Skeletal muscle satellite cell (primary cell): ENCODE measurements around the gene SNX11.

Experiments used
- H3K27me3 ChIP-seq: 2 replicates; pipeline ENCODE4 v1.7.0; 2013; ENCODE audit warnings: low read length; ENCODE audit not compliant: control insufficient read depth, insufficient read depth
- H3K36me3 ChIP-seq: 2 replicates; pipeline ENCODE4 v1.7.0; 2013; ENCODE audit warnings: mild to moderate bottlenecking, control low read depth, low read length; ENCODE audit not compliant: insufficient read depth
- H3K4me1 ChIP-seq: 2 replicates; pipeline ENCODE4 v1.7.0; 2013; ENCODE audit warnings: low read length; ENCODE audit not compliant: control insufficient read depth, insufficient read depth
- H3K4me2 ChIP-seq: 2 replicates; pipeline ENCODE4 v1.7.0; 2013; ENCODE audit warnings: mild to moderate bottlenecking, low read length
- H3K4me3 ChIP-seq: 2 replicates; pipeline ENCODE4 v1.7.0; 2013; ENCODE audit warnings: low read length
- H3K9ac ChIP-seq: 2 replicates; pipeline ENCODE4 v1.7.0; 2013; ENCODE audit warnings: mild to moderate bottlenecking, low read depth, low read length, moderate library complexity
- H3K9me3 ChIP-seq: replicated peaks from 2 replicates; pipeline ENCODE4 v1.7.0; 2013; ENCODE audit warnings: mild to moderate bottlenecking, control low read depth, low read length

The SNX11 gene

GRCh38 chr17:48153691-48154358, 46.3 kb downstream of the SNX11 start:
- no peak overlapping the region for H3K4me2 ChIP-seq
- H3K27me3 ChIP-seq, result peaks cover 69% of the 10 kb centered on the region
- no peaks in the 10 kb centered on the region for H3K4me1 ChIP-seq
- H3K9me3 ChIP-seq, result no peaks in the 10 kb centered on the region
- no peaks in the 10 kb centered on the region for H3K36me3 ChIP-seq
- no peak overlapping the region for H3K4me3 ChIP-seq
- H3K9ac ChIP-seq, result no peak overlapping the region

- no peak overlapping the region for H3K9ac ChIP-seq
- no peaks in the 10 kb centered on the region for H3K9me3 ChIP-seq
- H3K4me3 ChIP-seq, result no peak overlapping the region
- no peaks in the 10 kb centered on the region for H3K36me3 ChIP-seq
- no peaks in the 10 kb centered on the region for H3K4me1 ChIP-seq
- peaks cover 64% of the 10 kb centered on the region for H3K27me3 ChIP-seq
- no peak overlapping the region for H3K4me2 ChIP-seq
Observed at GRCh38 chr17:48155889-48156611, 48.5 kb downstream of the SNX11 start.

GRCh38 chr17:48159232-48159631, 51.7 kb downstream of the SNX11 start:
- no peak overlapping the region for H3K9ac ChIP-seq
- H3K4me2 ChIP-seq, result no peak overlapping the region
- no peaks in the 10 kb centered on the region for H3K36me3 ChIP-seq
- H3K4me3 ChIP-seq, result no peak overlapping the region
- H3K9me3 ChIP-seq, result no peaks in the 10 kb centered on the region
- H3K27me3 ChIP-seq, result peaks cover 45% of the 10 kb centered on the region
- H3K4me1 ChIP-seq, result no peaks in the 10 kb centered on the region

- H3K36me3 ChIP-seq, result no peaks in the 10 kb centered on the region
Observed at GRCh38 chr17:48160177-48161081, 52.9 kb downstream of the SNX11 start.

GRCh38 chr17:48161127-48161905, 53.8 kb downstream of the SNX11 start:
- H3K4me2 ChIP-seq, result no peak overlapping the region
- peaks cover 49% of the 10 kb centered on the region for H3K27me3 ChIP-seq
- no peaks in the 10 kb centered on the region for H3K36me3 ChIP-seq

More at GRCh38 chr17:48160177-48161081, 52.9 kb downstream of the SNX11 start:
- Histone ChIP-seq H3K27me3 (peaks cover 49% of the 10 kb centered on the region), H3K4me3 (no peak overlapping the region), H3K4me2 (no peak overlapping the region), H3K9me3 (no peaks in the 10 kb centered on the region), H3K4me1 (no peaks in the 10 kb centered on the region), H3K9ac (no peak overlapping the region)

GRCh38 chr17:48162306-48162934, 54.9 kb downstream of the SNX11 start:
- Histone ChIP-seq H3K4me1 (no peaks in the 10 kb centered on the region), H3K4me2 (no peak overlapping the region), H3K27me3 (peaks cover 54% of the 10 kb centered on the region), H3K36me3 (no peaks in the 10 kb centered on the region), H3K9me3 (no peaks in the 10 kb centered on the region), H3K4me3 (no peak overlapping the region), H3K9ac (no peak overlapping the region)

More at GRCh38 chr17:48161127-48161905, 53.8 kb downstream of the SNX11 start:
- Histone ChIP-seq H3K4me3 (no peak overlapping the region), H3K9me3 (no peaks in the 10 kb centered on the region), H3K9ac (no peak overlapping the region), H3K4me1 (no peaks in the 10 kb centered on the region)

- no peaks in the 10 kb centered on the region for H3K4me1 ChIP-seq
- no peak overlapping the region for H3K4me3 ChIP-seq
- H3K9ac ChIP-seq, result no peak overlapping the region
- H3K36me3 ChIP-seq, result no peaks in the 10 kb centered on the region
- no peak overlapping the region for H3K4me2 ChIP-seq
- peaks cover 59% of the 10 kb centered on the region for H3K27me3 ChIP-seq
- H3K9me3 ChIP-seq, result no peaks in the 10 kb centered on the region
Observed at GRCh38 chr17:48162946-48163506, 55.5 kb downstream of the SNX11 start.

GRCh38 chr17:48163809-48164208, 56.2 kb downstream of the SNX11 start:
- Histone ChIP-seq H3K9me3 (no peaks in the 10 kb centered on the region), H3K4me3 (no peak overlapping the region), H3K9ac (no peak overlapping the region), H3K27me3 (peaks cover 64% of the 10 kb centered on the region), H3K36me3 (no peaks in the 10 kb centered on the region), H3K4me1 (no peaks in the 10 kb centered on the region), H3K4me2 (no peak overlapping the region)

- no peaks in the 10 kb centered on the region for H3K9me3 ChIP-seq
- peaks cover 49% of the 10 kb centered on the region for H3K27me3 ChIP-seq
- no peaks in the 10 kb centered on the region for H3K4me1 ChIP-seq
- no peak overlapping the region for H3K9ac ChIP-seq
- H3K4me3 ChIP-seq, result no peak overlapping the region
- H3K36me3 ChIP-seq, result no peaks in the 10 kb centered on the region
- H3K4me2 ChIP-seq, result no peak overlapping the region
Observed at GRCh38 chr17:48169926-48170325, 62.4 kb downstream of the SNX11 start.
